H54 (cell line): ENCODE results near the gene PCDHA2.
"Not testable (repeated sequence)": the region's sequence is repeated elsewhere in the genome, so short reads cannot be mapped to it uniquely, and the experiment has no call there.

Experiments used
- DNase-seq: peaks from one replicate; pipeline ENCODE4 v3.0.0; 2011; ENCODE audit warnings: low spot score, mixed read lengths; ENCODE audit not compliant: insufficient read length
- FAIRE-seq: peaks from 3 replicates; lab custom pipeline; 2011; peaks lifted over from hg19 to GRCh38; lab: Jason Lieb, UNC
- POLR2A ChIP-seq: IDR thresholded peaks from 2 replicates; pipeline ENCODE4 v1.6.1; 2011; ENCODE audit warnings: low read depth, mild to moderate bottlenecking, low read length

The PCDHA2 gene

GRCh38 chr5:140833993-140834392 is 39.3 kb downstream of the PCDHA2 start, which contains the start of gene PCDHA7:
Gene PCDHA7, plus strand, starts transcription at chr5:140834269. Its CDS starts 115 bp downstream, at chr5:140834384.
- DNase-seq: no peak
- no peak for TF ChIP-seq POLR2A
- FAIRE-seq: no peak

GRCh38 chr5:140834439-140835008 is 39.9 kb downstream of the PCDHA2 start:
- FAIRE-seq: not testable (repeated sequence)

GRCh38 chr5:140835622-140836510 is 41.2 kb downstream of the PCDHA2 start:
- TF ChIP-seq POLR2A: no peak
- FAIRE-seq: no peak
- DNase-seq: no peak

More at GRCh38 chr5:140834439-140835008, 39.9 kb downstream of the PCDHA2 start:
- not testable (repeated sequence) for DNase-seq

- no peak for TF ChIP-seq POLR2A
- FAIRE-seq: peak; percentile 62
- peak; percentile 23 for DNase-seq
These were observed 46.6 kb downstream of the PCDHA2 start, which contains the start of gene PCDHA8 for GRCh38 chr5:140840978-140841962. Gene PCDHA8, plus strand, starts transcription at chr5:140841187. Its CDS starts 135 bp downstream, at chr5:140841322.

GRCh38 chr5:140842798-140843733 is 48.4 kb downstream of the PCDHA2 start:
- DNase-seq (no peak), FAIRE-seq (no peak)
- no peak for TF ChIP-seq POLR2A
